Measurements from ENCODE around the gene RPS6KB2.

The RPS6KB2 gene

DNA sequence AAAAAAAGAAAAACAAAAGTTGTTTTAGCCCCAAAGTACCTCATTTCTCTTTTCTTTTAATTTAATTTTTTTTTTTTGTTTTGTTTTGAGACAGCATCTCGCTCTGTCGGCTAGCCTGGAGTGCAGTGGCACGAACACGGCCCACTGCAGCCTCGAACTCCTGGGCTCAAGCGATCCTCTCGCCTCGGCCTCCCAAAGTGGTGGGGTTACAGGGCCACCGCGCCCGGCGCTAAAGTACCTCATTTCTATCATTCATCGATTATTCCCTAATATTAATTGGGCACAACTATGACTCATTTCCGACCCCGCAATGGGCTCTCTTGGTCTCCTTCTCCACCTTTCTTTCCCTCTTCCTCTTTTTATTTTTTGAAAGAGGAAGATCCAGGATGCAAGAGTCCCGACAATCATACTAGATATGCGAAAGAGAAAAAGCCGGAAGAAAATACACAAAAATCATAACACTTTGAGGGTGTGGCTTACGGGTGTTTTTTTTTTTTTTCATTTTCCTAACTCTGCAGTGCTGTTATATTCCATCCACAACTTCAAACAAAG lies 54.1 kb downstream of the RPS6KB2 start:
- H3K4me3 Mint-ChIP-seq, result peak overlapping the region; percentile 90
- H3K4me1 Mint-ChIP-seq (ENCODE audit: low read depth), result peaks cover 38% of the 10 kb centered on the region
- H3K36me3 Mint-ChIP-seq (ENCODE audit: low read depth), result peaks cover 19% of the 10 kb centered on the region
- peaks cover 6% of the 10 kb centered on the region for H3K27me3 Mint-ChIP-seq (ENCODE audit: low read depth)
- no peak for DNase-seq (ENCODE audit: low spot score)
- no peaks in the 10 kb centered on the region for H3K9me3 Mint-ChIP-seq
- peak overlapping the region; percentile 99 for H3K27ac Mint-ChIP-seq

GRCh38 chr11:67482827-67483798 lies 54.8 kb downstream of the RPS6KB2 start, which contains the start of gene AIP:
Gene AIP (plus strand): TSS chr11:67483026. CDS start chr11:67483159, 133 bp downstream.
- H3K36me3 Mint-ChIP-seq (ENCODE audit: low read depth), result peaks cover 27% of the 10 kb centered on the region
- peaks cover 6% of the 10 kb centered on the region for H3K27me3 Mint-ChIP-seq (ENCODE audit: low read depth)
- peak within 1 kb of the TSS; percentile 99 for H3K27ac Mint-ChIP-seq
- H3K4me1 Mint-ChIP-seq (ENCODE audit: low read depth), result peaks cover 45% of the 10 kb centered on the region
- H3K4me3 Mint-ChIP-seq, result peak within 1 kb of the TSS; percentile 90
- DNase-seq (ENCODE audit: low spot score), result peak; percentile 97
- H3K9me3 Mint-ChIP-seq, result no peaks in the 10 kb centered on the region

DNA sequence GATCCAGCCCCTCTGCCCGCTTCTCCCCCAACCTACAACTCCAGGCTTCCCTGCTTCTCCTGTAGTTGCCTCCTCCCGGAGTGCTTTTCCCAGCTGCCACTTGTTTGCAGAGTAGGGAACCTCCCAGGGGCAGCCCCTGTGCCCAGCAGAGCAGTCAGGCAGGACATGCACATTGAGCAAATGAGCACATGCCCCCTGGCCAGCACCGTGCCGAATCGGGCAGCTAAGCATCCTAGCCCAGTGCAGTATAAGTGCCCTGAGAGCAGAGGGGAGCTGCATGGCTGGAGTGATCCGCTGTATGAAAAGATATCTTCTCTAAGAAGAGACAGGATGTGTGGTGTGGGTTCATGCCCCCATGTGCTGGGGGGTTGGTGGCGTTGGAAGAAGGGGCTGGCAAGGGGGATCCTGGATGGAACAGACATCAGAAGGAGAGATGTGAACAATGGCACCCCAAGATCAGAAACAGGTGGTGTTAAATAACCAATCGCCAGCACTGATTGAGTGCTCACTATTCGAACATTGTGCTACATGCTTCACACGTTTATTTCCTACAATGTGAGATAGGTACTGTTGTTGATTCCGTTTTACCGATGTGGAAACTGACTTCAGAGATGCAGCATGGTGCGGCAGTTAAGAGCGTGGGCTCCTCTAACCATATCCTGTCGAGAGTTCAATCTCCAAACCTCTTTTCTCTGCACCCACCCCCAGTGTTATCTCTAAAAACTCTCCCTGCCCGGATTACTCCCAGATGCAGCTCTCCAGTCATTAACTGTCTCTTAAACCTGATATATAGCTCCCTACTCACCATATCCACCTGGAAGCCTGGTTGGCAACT lies 55.8 kb downstream of the RPS6KB2 start:
- Mint-ChIP-seq H3K9me3 (no peaks in the 10 kb centered on the region), H3K36me3 (ENCODE audit: low read depth) (peaks cover 34% of the 10 kb centered on the region), H3K27me3 (ENCODE audit: low read depth) (peaks cover 6% of the 10 kb centered on the region), H3K4me3 (peak overlapping the region; percentile 90), H3K27ac (peak overlapping the region; percentile 99), H3K4me1 (ENCODE audit: low read depth) (peaks cover 51% of the 10 kb centered on the region)
- DNase-seq (ENCODE audit: low spot score), result peak; percentile 78

DNA sequence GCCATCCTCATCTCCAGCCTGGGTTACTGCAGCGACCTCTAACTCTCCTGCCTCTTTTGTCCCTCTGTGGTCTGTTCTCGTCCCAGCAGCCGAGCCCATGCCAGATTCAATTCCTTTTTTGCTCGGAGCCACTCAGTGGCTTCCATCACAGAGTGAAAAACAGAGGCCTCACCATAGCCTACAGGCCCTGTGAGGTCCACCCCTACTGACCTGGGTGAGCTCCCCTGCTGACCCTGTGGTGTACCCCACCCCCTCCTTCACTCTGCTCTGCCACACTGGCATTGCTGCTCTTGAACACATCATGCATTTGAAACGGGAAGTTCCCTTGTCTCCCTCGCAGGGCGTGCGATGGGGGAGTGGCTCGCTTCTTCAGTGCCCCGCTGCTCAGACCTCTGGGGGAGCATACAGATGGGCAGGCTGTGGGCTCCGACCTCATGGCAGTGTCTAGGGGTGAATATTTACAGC lies 56.6 kb downstream of the RPS6KB2 start:
- peaks cover 38% of the 10 kb centered on the region for H3K36me3 Mint-ChIP-seq (ENCODE audit: low read depth)
- H3K9me3 Mint-ChIP-seq, result no peaks in the 10 kb centered on the region
- H3K27ac Mint-ChIP-seq, result peak overlapping the region; percentile 99
- peaks cover 3% of the 10 kb centered on the region for H3K27me3 Mint-ChIP-seq (ENCODE audit: low read depth)
- peak; percentile 75 for DNase-seq (ENCODE audit: low spot score)
- H3K4me3 Mint-ChIP-seq, result peak overlapping the region; percentile 90
- H3K4me1 Mint-ChIP-seq (ENCODE audit: low read depth), result peaks cover 53% of the 10 kb centered on the region

All from T-helper 2 cell treated with Interferon-gamma antibody and Interleukin-4, amounts not matched to agents 5 μg/mL and 100 μg/mL, for 36 hours (primary cell).